Measurements from ENCODE around the gene PARP15. TPM values are rescaled to one million over a fixed set of nuclear protein-coding genes. Genes with fewer than 3 reads are reported as not detected.

The PARP15 gene
- total RNA-seq, 1 experiment from 2014 or later, result 0.24 TPM

DNA sequence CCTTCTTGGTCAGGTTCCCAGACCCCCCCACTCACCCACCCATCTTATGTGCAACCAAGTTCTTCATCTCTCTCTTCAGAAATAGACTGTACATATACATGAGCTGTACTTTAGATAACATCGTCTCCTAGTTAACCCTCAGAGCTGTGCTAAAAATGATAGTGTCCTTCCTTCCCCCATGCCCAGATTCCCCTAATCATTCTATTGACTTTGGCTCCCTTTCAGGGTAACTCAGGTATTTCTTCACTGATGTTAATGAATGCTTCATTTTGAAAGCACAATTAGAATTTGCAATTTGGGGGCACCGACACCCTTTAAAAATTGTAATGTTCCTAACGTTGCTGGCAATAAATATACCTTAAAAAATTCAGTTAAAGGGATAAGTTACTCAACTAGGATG lies 24.3 kb upstream of the PARP15 start:
- H4K91ac ChIP-seq (ENCODE audit: insufficient read length, low read depth, low read length), result no peak overlapping the region
- H3K4me2 ChIP-seq (ENCODE audit: insufficient read depth, insufficient read length, low read length), result no peak overlapping the region
- H3K18ac ChIP-seq (ENCODE audit: insufficient read length, low read depth, low read length), result no peak overlapping the region
- H3T11ph ChIP-seq (ENCODE audit: low read length), result no peak overlapping the region
- H4K20me1 ChIP-seq (ENCODE audit: control insufficient read depth, insufficient read depth, insufficient read length), result no peaks in the 10 kb centered on the region
- no peaks in the 10 kb centered on the region for H3K9me3 Mint-ChIP-seq
- H2BK12ac ChIP-seq (ENCODE audit: insufficient read length, low read depth, low read length), result no peak overlapping the region
- H3K56ac ChIP-seq (ENCODE audit: insufficient read length, low read depth, low read length), result no peak overlapping the region
- H3K23me2 ChIP-seq (ENCODE audit: insufficient read length, low read depth, low read length, poor library complexity, severe bottlenecking), result no peaks in the 10 kb centered on the region
- no peak overlapping the region for H2BK20ac ChIP-seq (ENCODE audit: low read depth, low read length, poor library complexity, severe bottlenecking)
- H4K8ac ChIP-seq (replicated peaks; ENCODE audit: insufficient read length, low read depth, low read length), result no peak overlapping the region
- no peak overlapping the region for H2BK5ac ChIP-seq (ENCODE audit: insufficient read length, low read length)
- no peak overlapping the region for H3K9ac ChIP-seq (ENCODE audit: extremely low read depth, insufficient read length, low read length)
- TF ChIP-seq, protein P1, sequence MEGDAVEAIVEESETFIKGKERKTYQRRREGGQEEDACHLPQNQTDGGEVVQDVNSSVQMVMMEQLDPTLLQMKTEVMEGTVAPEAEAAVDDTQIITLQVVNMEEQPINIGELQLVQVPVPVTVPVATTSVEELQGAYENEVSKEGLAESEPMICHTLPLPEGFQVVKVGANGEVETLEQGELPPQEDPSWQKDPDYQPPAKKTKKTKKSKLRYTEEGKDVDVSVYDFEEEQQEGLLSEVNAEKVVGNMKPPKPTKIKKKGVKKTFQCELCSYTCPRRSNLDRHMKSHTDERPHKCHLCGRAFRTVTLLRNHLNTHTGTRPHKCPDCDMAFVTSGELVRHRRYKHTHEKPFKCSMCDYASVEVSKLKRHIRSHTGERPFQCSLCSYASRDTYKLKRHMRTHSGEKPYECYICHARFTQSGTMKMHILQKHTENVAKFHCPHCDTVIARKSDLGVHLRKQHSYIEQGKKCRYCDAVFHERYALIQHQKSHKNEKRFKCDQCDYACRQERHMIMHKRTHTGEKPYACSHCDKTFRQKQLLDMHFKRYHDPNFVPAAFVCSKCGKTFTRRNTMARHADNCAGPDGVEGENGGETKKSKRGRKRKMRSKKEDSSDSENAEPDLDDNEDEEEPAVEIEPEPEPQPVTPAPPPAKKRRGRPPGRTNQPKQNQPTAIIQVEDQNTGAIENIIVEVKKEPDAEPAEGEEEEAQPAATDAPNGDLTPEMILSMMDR (conservative IDR thresholded peaks at IDR 0.05), result no peak
- peaks cover 8 to 10% of the 10 kb centered on the region in 2 experiments for H3K4me1 Mint-ChIP-seq
- no peak for DNase-seq
- no peak overlapping the region for H3K27ac ChIP-seq (ENCODE audit: insufficient read length, low read depth, low read length)
- no peak overlapping the region for H3K4ac ChIP-seq (ENCODE audit: low read depth, low read length)
- no peaks in the 10 kb centered on the region for H3K79me2 ChIP-seq (ENCODE audit: insufficient read depth, low read length)
- no peak overlapping the region for H4K5ac ChIP-seq (ENCODE audit: insufficient read length, low read depth, low read length)
- H2BK15ac ChIP-seq (ENCODE audit: low read depth, low read length), result no peak overlapping the region
- no peak overlapping the region for H3K27ac Mint-ChIP-seq
- no peak overlapping the region for H2AFZ ChIP-seq (ENCODE audit: low read length)
- H2BK120ac ChIP-seq (ENCODE audit: low read depth, low read length, poor library complexity, severe bottlenecking), result no peak overlapping the region
- H3K4me3 Mint-ChIP-seq, result no peak overlapping the region
- no peaks in the 10 kb centered on the region for H3K9me3 ChIP-seq (ENCODE audit: control insufficient read depth, low read depth, low read length)
- H2AK5ac ChIP-seq (ENCODE audit: insufficient read length, low read length), result no peak overlapping the region
- H3K27me3 ChIP-seq (ENCODE audit: insufficient read depth, low read length), result no peaks in the 10 kb centered on the region
- no peak overlapping the region for H3K23ac ChIP-seq (ENCODE audit: insufficient read length, low read depth, low read length)
- H3K36me3 Mint-ChIP-seq (ENCODE audit: insufficient read depth in 1 of 3, low read depth in 3 of 3), result peaks cover 0 to 3% (median 0%) of the 10 kb centered on the region in 3 experiments; a peak in 1 of 7 replicates
- no peaks in the 10 kb centered on the region; the same call in 1 of the 2 replicates for H3K4me1 ChIP-seq (ENCODE audit: insufficient read depth, low read length)
- H3K79me1 ChIP-seq (ENCODE audit: insufficient read depth, low read depth, low read length, poor library complexity, severe bottlenecking), result no peaks in the 10 kb centered on the region
- no CpG with 5 or more reads among the region's 3 CpGs for WGBS (ENCODE audit: extremely low coverage, insufficient read length, low lambda C conversion rate)
- no peaks in the 10 kb centered on the region for H3K27me3 Mint-ChIP-seq (ENCODE audit: low read depth)
- no peak overlapping the region for H3K14ac ChIP-seq (ENCODE audit: insufficient read depth, low read length)
